ENCODE data around the gene MAPK8IP2.

Gene MAPK8IP2

GRCh38 chr22:50569896-50570535, 30.6 kb upstream of the MAPK8IP2 start:
- DNase-seq (ENCODE audit: low spot score): no peak
- TF ChIP-seq, protein P1, sequence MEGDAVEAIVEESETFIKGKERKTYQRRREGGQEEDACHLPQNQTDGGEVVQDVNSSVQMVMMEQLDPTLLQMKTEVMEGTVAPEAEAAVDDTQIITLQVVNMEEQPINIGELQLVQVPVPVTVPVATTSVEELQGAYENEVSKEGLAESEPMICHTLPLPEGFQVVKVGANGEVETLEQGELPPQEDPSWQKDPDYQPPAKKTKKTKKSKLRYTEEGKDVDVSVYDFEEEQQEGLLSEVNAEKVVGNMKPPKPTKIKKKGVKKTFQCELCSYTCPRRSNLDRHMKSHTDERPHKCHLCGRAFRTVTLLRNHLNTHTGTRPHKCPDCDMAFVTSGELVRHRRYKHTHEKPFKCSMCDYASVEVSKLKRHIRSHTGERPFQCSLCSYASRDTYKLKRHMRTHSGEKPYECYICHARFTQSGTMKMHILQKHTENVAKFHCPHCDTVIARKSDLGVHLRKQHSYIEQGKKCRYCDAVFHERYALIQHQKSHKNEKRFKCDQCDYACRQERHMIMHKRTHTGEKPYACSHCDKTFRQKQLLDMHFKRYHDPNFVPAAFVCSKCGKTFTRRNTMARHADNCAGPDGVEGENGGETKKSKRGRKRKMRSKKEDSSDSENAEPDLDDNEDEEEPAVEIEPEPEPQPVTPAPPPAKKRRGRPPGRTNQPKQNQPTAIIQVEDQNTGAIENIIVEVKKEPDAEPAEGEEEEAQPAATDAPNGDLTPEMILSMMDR (IDR thresholded peaks at IDR 0.05; ENCODE audit: extremely low read depth, missing control alignments): no peak

- DNase-seq (ENCODE audit: low spot score): no peak
- TF ChIP-seq, protein P1 (IDR thresholded peaks at IDR 0.05; ENCODE audit: extremely low read depth, missing control alignments): no peak
These were observed 29.7 kb upstream of the MAPK8IP2 start for GRCh38 chr22:50570861-50571260.

GRCh38 chr22:50571264-50572175, 29.1 kb upstream of the MAPK8IP2 start:
- no peak for DNase-seq (ENCODE audit: low spot score)
- TF ChIP-seq, protein P1 (IDR thresholded peaks at IDR 0.05; ENCODE audit: extremely low read depth, missing control alignments): no peak

DNA sequence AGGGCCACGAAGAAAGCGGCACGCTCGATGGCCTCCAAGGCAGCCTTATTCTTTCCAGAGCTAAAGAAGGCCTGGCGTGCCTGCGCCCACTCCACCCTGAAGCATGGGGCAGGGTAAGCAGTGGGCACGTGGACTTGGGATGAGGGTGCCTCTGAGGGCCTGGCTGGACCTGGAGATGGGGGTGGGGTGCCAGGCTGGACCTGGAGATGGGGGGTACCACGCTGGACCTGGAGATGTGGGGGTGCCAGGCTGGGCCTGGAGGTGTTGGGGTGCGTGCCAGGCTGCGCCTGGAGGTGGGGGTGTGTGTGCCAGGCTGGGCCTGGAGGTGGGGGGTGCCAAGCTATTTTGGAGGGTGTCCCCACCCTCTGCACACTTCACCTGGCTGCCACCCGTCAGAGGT, 27.6 kb upstream of the MAPK8IP2 start:
- TF ChIP-seq, protein P1 (IDR thresholded peaks at IDR 0.05; ENCODE audit: extremely low read depth, missing control alignments): no peak
- DNase-seq (ENCODE audit: low spot score): no peak

DNA sequence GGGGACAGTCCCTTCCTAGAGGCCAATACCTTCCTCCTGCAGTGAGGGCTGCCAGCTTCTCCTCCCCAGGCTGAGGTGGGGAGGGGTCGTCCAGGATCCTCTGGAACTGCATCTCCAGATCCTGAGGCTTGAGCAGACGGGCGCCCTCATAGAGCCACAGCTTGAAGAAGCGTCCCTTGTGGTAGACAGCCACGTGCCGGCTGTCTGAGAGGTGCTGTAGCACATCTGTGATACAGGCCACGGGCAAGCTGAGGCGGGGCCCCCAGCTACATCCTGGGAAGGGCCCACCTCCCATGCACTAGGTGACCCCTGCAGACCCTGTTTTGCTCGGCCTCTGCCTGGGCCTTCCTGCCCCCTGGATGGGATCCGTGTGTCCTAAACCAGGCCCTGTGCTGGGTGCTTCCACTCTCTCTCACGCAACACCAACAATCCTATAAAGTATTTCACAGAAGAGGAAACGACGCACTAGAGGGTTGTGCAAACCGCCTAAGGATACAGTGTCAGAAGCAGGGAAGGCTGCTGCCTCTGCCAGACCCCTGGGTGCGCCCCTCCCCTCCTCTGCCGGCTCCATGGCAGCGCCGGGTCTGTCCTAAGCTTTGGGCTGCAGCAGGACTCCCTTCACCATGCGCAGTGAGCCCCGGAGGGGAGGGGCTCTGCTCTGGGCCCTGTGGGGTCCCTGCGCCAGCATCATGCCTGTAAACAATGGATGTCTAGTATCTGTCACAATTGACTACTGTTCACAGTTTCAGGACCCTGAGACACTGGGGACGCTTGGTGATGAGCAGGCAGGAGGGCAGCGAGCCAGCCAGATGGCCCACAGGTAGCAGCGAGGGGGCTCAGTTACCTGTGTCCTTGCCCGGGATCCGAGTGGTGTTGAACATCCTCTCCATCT, 26.9 kb upstream of the MAPK8IP2 start:
- TF ChIP-seq, protein P1 (IDR thresholded peaks at IDR 0.05; ENCODE audit: extremely low read depth, missing control alignments): no peak

GRCh38 chr22:50574383-50574755, 26.2 kb upstream of the MAPK8IP2 start:
- TF ChIP-seq, protein P1 (IDR thresholded peaks at IDR 0.05; ENCODE audit: extremely low read depth, missing control alignments): no peak
- no peak for DNase-seq (ENCODE audit: low spot score)

More for the DNA sequence above, 26.9 kb upstream of the MAPK8IP2 start:
- DNase-seq (ENCODE audit: low spot score): no peak
